ENCODE measurements around the gene GIPC3.

GIPC3 gene

DNA sequence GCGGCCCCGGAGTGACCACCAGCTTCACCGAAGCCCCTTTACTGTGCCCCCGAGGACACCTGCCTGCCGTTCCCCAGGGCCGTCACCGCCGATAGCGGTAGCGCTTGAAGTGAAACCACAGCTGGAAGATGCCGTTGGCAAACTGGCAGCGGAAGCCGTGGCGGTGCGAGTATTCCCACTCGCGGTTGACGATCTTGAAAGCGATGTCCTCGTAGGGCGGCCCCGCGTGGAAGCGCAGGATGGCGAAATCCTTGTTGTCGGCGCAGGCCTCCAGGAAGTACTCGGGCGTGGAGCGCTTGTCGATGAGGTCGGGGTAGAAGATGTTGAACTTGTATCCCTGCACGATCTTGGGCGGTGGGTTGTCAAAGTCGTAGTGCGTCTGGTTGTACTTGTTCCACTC is 26.6 kb downstream of the GIPC3 start:
- peaks cover 8% of the 10 kb centered on the region for H3K4me1 Mint-ChIP-seq
- TF ChIP-seq, protein P1, sequence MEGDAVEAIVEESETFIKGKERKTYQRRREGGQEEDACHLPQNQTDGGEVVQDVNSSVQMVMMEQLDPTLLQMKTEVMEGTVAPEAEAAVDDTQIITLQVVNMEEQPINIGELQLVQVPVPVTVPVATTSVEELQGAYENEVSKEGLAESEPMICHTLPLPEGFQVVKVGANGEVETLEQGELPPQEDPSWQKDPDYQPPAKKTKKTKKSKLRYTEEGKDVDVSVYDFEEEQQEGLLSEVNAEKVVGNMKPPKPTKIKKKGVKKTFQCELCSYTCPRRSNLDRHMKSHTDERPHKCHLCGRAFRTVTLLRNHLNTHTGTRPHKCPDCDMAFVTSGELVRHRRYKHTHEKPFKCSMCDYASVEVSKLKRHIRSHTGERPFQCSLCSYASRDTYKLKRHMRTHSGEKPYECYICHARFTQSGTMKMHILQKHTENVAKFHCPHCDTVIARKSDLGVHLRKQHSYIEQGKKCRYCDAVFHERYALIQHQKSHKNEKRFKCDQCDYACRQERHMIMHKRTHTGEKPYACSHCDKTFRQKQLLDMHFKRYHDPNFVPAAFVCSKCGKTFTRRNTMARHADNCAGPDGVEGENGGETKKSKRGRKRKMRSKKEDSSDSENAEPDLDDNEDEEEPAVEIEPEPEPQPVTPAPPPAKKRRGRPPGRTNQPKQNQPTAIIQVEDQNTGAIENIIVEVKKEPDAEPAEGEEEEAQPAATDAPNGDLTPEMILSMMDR (IDR thresholded peaks at IDR 0.05; ENCODE audit: unreplicated experiment in 3 of 3) = no peak
- peaks cover 9% of the 10 kb centered on the region for H3K36me3 Mint-ChIP-seq (ENCODE audit: low read depth)
- H3K9me3 Mint-ChIP-seq = no peaks in the 10 kb centered on the region
- peaks cover 6% of the 10 kb centered on the region for H3K27me3 Mint-ChIP-seq (ENCODE audit: low read depth)
- H3K4me3 Mint-ChIP-seq = no peak overlapping the region
- H3K27ac Mint-ChIP-seq = no peak overlapping the region

DNA sequence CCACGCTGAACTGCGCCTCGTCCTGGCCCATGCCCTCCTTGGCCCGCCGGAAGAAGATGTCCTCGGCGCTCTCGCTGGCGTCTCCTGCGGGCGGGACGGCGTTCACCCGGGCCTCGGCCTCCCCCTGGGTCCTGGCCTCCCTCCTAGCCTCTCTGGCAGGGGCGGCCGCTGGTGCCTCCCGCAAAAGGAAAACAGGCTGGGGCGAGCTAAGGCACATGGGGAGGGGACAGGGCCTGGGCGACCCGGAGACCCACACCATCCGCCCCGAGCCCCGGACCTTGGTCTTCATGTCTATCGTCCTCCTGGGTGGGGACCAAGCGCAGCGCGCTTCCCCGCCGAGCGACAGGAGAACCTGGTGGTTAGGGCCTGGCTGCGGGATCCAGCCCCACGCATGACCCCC is 27.1 kb downstream of the GIPC3 start:
- Mint-ChIP-seq H3K4me1 (peaks cover 8% of the 10 kb centered on the region), H3K4me3 (no peak overlapping the region), H3K36me3 (ENCODE audit: low read depth) (peaks cover 9% of the 10 kb centered on the region), H3K27ac (no peak overlapping the region), H3K9me3 (no peaks in the 10 kb centered on the region), H3K27me3 (ENCODE audit: low read depth) (peaks cover 2% of the 10 kb centered on the region)
- TF ChIP-seq, protein P1 (IDR thresholded peaks at IDR 0.05; ENCODE audit: unreplicated experiment in 3 of 3) = no peak

DNA sequence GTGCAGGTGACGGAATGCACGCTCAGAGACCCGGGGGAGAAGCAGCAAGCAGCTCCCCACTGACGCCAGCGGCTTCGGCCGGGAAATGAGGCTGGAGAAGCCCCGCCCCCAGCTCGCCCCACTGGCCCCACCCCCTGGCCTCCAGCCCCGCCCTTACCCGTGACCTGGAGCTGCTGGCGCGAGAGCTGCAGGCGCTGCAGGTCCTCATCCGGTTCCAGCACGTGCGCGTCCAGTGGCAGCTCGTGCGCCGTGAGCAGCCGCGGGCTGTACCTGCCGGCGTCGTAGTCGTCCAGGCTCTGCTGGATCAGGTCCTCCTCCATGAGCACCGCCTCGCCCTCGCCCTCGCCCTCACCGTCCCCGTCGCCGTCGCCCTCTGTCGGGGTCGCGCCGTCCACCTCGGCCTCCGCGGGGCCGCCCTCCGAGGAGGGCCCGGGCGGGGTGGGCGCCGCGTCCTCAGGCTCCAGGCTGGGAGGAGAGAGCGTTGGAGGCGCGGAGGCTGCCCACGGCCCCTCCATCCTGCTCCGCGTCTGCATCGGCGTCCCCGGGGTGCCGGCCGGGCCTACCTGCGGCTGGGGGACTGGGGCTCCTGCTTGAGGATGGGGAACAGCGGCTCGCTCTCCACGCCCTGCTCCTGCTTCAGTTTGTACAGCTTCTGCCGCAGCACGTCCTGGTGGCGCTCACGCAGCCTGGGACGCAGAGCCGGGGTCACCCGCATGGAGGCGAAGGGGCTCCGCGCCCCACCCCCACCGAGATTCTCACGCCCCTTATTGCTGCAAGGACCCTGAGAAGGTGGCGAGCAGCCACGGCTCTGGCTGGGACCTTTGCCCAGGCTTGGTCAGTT is 27.8 kb downstream of the GIPC3 start:
- H3K27me3 Mint-ChIP-seq (ENCODE audit: low read depth) = no peaks in the 10 kb centered on the region
- TF ChIP-seq, protein P1 (IDR thresholded peaks at IDR 0.05; ENCODE audit: unreplicated experiment in 3 of 3) = no peak
- H3K36me3 Mint-ChIP-seq (ENCODE audit: low read depth) = peaks cover 9% of the 10 kb centered on the region
- no peaks in the 10 kb centered on the region for H3K9me3 Mint-ChIP-seq
- peaks cover 2% of the 10 kb centered on the region for H3K4me1 Mint-ChIP-seq
- H3K27ac Mint-ChIP-seq = no peak overlapping the region
- no peak overlapping the region for H3K4me3 Mint-ChIP-seq

DNA sequence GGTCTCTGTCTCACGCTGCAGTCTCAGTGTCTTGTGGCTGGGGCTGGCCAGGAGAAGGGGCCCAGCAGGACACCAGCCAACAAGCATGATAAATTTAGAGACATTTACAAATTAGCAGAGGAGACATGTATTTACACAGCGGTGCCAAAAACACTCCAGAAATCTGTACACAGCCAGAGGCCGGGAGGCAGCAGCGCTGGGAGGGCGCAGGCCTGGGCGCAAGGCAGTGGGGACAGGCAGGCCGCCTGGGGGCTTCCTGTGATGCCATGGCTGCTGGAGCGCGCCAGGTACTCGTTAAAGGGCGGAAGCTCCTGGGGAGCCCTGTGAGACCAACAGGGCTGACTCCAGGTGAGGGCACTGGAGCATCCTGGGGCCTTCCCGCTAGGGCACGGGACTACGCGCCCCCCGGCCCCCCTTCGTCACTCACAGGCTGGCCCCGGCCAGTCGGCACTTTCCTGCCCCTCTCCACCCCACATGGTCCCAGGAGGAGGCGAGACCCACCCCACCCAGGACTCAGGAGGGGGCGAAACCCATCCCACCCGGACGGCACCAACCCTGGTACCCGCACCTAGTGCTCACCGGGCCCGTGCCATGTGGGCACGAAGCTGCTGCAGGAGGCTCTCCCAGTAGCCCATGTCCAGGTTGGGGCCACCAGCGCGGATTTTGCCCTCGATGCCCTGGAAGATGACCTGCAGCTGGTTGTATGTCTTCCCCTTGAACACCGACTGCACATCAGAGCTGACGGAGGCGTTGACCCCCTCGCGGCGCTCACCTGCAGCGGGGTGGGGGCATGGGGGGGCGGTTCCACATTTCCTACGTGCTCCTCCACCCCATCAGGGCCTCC is 28.8 kb downstream of the GIPC3 start:
- Mint-ChIP-seq H3K4me1 (no peaks in the 10 kb centered on the region), H3K9me3 (no peaks in the 10 kb centered on the region), H3K27me3 (ENCODE audit: low read depth) (no peaks in the 10 kb centered on the region), H3K27ac (no peak overlapping the region), H3K36me3 (ENCODE audit: low read depth) (peaks cover 9% of the 10 kb centered on the region), H3K4me3 (no peak overlapping the region)
- TF ChIP-seq, protein P1 (IDR thresholded peaks at IDR 0.05; ENCODE audit: unreplicated experiment in 3 of 3) = no peak

DNA sequence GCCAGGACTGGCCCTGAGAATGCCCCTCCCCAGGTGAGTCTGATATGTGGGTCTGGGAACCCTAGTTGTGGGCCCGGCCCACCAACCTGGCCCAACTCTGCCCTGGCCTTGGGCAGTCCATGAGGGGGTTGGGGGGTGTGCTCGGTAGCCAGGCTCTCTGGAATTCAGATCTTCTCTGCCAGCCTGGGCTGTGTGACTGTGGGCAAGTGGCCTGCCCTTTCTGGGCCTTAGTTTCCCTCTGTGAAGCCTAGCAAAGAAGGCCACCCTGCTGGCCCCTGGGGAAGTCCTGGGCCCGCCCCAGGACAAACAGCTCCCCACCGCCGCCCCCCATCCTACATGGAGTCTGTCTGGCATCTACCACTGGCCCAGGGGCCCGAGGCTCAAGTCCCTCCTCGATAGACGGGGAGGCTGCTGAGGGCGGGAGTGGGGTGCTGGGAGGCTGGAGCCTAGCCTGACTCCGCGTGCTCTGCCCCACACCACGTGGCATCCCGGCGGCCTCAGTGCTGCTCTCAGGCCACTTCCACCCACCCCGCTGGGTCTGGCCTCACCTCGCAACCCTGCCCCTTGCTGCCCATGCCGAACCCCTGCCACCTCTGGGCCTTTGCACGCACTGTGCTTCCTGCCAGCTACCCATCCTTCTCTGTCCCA is 29.7 kb downstream of the GIPC3 start:
- Mint-ChIP-seq H3K9me3 (no peaks in the 10 kb centered on the region), H3K4me1 (no peaks in the 10 kb centered on the region), H3K27me3 (ENCODE audit: low read depth) (no peaks in the 10 kb centered on the region), H3K36me3 (ENCODE audit: low read depth) (peaks cover 9% of the 10 kb centered on the region), H3K27ac (no peak overlapping the region), H3K4me3 (no peak overlapping the region)
- TF ChIP-seq, protein P1 (IDR thresholded peaks at IDR 0.05; ENCODE audit: unreplicated experiment in 3 of 3) = no peak

All from nephron (organoid).